GM20431 (cell line): Measurements from ENCODE around the gene KIF3A.

Experiments
- in situ Hi-C: fragments of 300-500 bp; cut with MseI, MboI; formaldehyde crosslinking; loops from one replicate; pipeline ENCODE4 v1.15.0; 2020; ENCODE audit warnings: low sequenced_read_pairs; ENCODE audit not compliant: unreplicated experiment

The KIF3A gene

GRCh38 chr5:132758451-132758850, 21.1 kb upstream of the KIF3A start:
- in situ Hi-C loops, result no loop called here

GRCh38 chr5:132756542-132756941, 19.2 kb upstream of the KIF3A start:
- in situ Hi-C loops, result no loop called here

DNA sequence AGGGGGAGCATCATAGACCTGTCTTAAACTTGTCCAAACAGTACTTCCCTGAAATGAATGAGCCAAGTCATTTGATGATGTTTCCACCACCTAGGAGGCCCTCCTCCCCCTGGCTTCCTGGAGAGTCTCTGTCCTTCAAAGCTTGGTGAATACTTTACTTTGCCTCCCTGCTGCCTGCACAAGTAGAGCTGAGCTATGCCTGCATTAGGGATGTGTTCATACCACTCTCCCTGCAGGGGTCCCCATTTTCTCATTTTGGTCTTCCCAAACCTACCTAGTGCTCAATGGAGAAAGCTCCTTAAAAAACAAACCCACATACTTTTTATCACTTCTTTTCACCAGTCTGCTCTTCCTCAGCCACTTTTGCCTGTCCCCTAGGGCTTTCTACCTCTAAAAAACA, 17.6 kb upstream of the KIF3A start:
- in situ Hi-C loops, result no loop called here

DNA sequence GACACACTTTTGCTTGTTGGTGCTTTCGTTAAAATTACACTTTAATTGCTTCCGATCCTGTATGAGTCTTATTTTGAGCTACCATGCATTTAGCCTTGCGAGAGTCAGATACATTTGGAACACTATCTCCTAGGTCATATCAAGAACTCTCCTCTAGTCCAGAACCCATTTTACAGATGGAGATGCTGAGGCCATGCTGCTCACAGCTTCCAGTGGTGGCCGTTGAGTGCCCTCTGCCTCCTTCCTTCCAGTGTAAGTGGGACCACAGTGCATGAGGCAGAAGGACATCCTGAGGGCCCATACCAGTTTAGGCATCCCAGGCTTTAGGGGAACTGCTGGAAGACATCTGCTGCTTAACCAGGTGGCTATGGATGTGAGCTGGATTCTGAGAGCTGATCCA, 16.8 kb upstream of the KIF3A start:
- in situ Hi-C loops, result no loop called here

DNA sequence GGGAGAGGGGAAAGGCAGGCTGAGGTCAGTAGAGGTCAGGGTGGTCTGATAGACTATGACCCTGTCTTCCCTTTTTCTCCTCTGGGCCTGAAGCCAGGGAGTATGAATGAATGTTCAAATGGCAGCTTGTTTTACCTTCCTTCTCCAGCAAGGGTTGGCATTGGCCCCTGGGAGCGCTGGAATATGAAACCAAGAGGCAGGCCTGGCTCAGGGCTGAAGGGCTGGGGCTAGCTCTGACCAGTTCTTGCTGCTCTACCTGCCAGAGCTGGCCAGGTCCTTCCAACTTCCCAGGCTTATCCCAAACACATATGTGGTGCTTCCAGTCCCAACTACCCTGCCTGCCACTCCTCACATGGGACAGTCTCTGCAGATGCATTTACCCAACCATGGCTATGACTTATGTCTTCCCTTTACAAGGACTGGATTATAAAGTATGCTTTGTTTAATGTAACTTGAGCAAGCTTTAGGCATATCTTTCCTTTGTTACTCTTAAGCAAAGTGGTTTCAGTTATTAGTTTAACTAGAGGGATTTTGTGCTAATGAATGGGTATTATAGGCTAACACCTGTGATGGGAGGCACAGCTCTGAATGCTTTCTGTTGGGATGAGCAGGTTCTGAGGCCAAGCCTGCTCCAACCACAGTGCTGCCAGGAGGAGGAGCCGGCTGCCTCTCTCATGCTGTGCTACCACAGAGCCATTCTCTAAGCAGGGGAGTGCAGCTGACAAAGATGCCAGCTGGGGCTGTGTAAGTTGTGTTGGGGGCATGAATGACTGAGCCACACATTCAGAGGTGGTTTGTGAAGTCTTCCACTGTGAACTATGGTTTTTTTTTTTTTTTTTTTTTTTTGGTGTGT, 16.0 kb upstream of the KIF3A start:
- in situ Hi-C loops, result no loop called here

DNA sequence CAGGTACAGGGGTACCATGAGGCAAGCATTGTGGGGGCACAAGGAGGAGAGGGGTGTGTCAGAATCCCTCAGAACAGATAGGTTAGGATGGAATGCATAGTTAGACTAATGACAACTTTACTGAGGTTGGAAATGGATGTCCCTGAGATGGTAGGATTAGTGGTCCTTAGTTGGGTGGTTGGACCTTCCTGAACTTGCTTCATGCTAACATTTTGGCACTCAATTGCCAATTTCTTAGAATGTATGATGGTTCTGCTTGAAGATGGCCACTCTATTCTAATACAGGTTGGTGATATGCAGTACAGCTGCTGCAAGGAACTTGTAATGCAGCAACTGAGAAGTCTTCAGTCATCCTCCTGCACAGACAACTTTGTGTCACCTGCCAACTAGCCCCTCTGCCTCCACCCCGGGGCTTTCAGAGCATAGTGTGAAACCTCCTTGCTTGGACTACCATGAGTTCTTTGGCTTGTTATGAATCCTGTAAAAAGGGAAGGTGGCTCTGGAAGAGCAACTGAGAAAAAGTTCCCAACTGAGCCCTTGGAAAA, 15.3 kb upstream of the KIF3A start:
- in situ Hi-C loops, result no loop called here

DNA sequence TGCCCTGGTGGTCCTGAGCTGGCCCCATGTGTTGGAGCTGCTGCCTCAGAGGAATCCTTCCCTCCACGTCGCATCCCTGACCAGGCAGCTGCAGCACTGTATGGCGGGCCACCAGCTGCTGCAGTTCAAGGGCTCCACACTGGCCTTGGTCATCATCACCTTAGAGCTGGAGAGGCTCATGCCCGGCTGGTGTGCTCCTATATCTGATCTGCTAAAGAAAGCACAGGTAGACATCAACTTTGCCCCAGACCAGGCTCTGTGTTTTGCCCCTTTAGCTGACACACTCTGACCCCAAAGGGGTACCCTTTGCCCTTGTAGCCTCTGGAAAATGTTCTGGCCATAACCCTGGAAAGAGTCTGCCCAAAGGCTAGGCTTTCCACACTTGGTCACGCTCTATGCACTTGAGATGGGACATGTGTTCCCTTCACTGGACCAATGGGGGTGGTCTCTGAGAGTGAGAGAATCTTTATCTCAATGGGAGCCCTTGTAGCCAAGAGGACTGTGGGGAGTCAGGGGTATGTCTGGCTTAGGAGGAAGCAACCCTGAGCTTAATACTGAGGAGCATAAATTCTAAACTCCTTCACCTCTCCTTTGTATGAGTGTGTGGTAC, 14.7 kb upstream of the KIF3A start:
- in situ Hi-C loops, result no loop called here

DNA sequence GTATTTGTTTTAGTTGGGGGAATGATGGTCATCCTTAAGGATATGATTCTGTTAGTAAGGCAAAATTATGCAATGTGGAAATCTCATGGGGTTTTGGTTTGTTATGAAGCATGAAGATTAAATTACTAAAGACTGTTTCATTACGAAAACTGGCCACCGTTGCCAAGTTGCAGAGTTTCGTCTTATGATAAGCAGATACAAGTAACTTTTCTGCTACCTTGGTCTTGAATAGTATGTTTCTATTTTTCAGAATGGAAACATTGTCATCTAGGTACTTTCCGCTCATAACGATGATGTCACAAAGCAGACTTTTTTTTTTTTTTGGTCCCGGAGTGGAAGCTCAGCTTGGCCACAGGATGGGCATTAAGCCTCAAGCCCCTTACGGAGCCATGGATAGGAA, 14.1 kb upstream of the KIF3A start:
- in situ Hi-C loops, result no loop called here

DNA sequence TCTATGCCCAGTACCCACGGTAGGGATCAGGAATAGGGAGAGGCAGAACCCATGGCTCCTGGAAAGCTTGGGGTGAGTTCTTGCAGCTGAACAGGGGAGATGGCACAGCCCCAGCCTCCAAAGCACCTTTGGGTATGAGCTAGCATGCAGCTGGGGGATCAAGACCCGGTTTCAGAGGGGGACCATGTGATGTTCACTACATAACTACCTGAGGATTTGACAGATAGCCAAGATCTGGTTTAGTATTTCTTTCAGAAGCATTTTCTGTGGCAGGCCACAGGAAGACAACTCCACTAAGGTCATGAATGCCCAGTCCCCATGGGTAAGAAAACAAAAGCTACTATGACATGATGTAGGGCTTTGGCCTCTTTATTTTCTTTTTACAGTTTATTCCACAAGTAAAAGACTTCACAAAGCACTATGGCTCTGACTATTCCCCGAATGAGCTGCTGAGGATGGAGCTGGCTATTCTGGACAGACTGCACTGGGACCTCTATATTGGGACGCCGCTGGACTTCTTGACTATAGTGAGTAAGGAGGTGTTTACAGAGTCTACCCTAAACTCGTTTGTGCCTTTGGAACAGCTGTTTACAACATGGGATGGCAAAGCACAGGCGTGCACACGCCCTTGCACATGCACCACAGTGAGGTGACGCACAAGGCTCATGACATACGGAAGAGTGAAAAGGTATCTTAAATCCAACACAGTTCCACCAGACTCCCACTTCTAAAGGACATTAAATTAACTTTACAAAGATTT, 13.3 kb upstream of the KIF3A start:
- in situ Hi-C loops, result no loop called here

GRCh38 chr5:132749506-132749905, 12.2 kb upstream of the KIF3A start:
- in situ Hi-C loops, result no loop called here

DNA sequence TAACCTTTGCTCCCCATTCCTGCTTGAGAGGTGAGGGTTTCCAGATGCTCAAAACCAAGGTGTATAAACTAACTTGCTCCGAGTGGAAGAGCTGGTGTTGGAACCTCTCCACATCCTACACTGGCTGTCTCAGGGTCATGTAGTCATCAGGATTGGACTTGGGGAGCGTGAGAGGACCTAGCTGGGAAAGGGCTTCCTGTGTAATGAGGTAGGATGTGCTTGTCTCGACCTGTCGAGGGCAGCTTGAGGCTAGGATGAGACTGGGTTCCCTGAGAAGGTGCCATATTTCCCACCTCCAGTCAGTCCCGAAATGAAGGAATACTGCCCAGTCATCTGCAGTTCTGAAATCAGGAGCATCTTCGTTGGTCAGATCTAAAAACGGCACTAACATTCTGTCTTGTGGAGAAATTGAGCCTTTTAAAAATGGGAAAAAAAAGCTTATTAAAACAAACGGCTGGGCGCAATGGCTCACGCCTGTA, 11.2 kb upstream of the KIF3A start:
- in situ Hi-C loops, result no loop called here

GRCh38 chr5:132747616-132748440, 10.5 kb upstream of the KIF3A start:
- in situ Hi-C loops, result no loop called here

- in situ Hi-C loops, result no loop called here
Measured at GRCh38 chr5:132746954-132747615, 9.7 kb upstream of the KIF3A start, which contains the start of gene CCNI2. Gene CCNI2 (plus strand): TSS chr5:132747426. CDS start chr5:132747496, 70 bp downstream.

GRCh38 chr5:132746592-132746953, 9.2 kb upstream of the KIF3A start:
- in situ Hi-C loops, result no loop called here

DNA sequence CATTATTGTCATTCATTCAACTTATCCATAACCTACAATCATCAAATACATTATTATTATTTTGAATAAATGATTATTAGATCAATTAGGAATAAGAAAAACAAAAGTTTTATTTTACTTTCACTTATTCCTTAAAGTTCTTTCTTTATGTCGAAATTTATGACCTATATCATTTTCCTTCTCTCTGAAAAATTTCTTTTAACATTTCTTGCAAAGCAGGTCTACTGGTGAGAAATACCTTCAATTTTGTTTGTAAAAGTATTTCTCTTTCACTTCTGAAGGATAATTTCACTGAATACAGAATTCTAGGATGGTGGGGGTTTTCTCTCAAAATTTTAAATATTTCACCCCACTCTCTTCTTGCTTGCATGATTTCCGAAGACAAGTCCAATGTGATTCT, 7.3 kb upstream of the KIF3A start:
- in situ Hi-C loops, result no loop called here

DNA sequence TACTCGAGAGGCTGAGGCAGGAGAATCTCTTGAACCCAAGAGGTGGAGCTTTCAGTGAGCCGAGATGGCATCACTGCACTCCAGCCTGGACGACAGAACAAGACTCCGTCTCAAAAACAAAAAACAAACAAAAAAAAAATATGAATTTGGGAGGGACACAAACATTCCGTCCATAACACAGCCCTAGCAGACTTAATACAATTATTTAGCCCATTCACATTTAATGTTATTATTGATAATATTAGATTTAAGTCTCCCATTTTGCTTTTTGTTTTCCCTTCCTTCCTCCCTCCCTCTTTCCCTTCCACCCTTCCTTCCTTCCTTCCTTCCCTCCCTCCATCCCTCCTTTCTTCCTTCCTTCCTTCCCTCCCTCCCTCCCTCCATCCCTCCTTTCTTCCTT, 5.3 kb upstream of the KIF3A start:
- in situ Hi-C loops, result no loop called here

DNA sequence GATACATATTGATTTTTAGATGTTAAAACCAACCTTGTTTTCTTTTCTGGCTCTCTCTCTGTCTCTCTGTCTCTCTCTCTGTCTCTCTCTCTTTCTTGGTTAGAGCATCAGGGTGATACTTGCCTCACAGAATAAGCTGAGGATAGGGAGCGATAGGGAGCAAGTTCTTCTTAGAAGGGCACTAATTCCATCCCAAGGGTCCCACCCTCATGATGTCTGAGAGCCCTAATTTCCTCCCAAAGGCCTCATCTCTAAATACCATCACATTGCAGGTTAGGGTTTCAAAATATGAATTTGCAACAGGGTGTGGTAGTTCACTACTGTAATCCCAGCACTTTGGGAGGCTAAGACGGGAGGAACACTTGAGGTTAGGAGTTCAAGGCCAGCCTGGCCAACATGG, 4.8 kb upstream of the KIF3A start:
- in situ Hi-C loops, result no loop called here

GRCh38 chr5:132739232-132739631, 1.9 kb upstream of the KIF3A start:
- in situ Hi-C loops, result no loop called here

DNA sequence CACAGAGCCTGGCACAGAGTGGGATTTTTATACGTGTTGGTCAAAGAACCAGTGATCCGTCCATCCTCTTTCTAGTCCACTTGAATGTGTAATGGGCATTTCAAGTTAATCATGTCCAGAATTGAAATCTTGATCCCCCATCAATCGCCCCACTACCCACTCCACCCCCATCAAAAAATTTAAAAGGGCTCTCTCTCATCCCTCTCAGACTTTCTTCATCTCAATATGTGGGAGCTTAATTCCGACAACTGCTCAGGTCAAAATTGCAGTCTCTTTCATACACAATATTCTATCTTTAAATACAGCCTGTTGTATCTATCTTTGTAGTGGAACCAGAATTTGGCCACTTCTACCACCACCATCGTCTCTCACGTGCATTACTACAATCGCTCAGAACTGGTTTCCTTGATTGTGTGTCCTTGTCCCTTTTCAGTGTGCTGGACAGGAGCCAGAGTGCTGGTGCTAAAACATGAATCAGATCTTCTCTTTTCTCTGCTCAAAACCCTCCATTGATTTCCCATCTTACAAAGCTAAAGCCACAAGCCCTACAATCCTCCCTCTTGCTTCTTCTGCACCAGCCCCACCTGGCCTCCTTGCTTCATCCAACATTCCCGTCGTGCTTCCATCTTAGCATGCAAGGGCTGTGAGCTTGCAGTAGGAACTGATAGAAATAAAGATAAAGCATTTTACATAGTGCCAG, 786 bp upstream of the KIF3A start:
- in situ Hi-C loops, result no loop called here
